IPS DF 6.9 (cell line): ENCODE data around the gene GRM7.

Experiments
- DNase-seq: peaks from one replicate; pipeline ENCODE4 v3.0.0-alpha.2; 2013; ENCODE audit warnings: low read depth, low spot score
- H3K27ac ChIP-seq: one replicate; pipeline ENCODE4 v1.5.1; 2013; ENCODE audit warnings: low read length, control low read depth
- H3K27me3 ChIP-seq: 2 replicates; pipeline ENCODE4 v1.6.1; 2013; ENCODE audit warnings: mild to moderate bottlenecking, low read length; ENCODE audit not compliant: control insufficient read depth, insufficient read depth
- H3K36me3 ChIP-seq: 2 replicates; pipeline ENCODE4 v1.6.1; 2013; ENCODE audit warnings: low read length; ENCODE audit not compliant: control insufficient read depth, insufficient read depth
- H3K4me1 ChIP-seq: 2 replicates; pipeline ENCODE4 v1.6.1; 2013; ENCODE audit warnings: low read length; ENCODE audit not compliant: control insufficient read depth, insufficient read depth
- H3K4me3 ChIP-seq: 2 replicates; pipeline ENCODE4 v1.5.1; 2013; ENCODE audit warnings: mild to moderate bottlenecking, low read length
- H3K9me3 ChIP-seq: 2 replicates; pipeline ENCODE4 v1.6.1; 2013; ENCODE audit warnings: low read length, inconsistent platforms; ENCODE audit not compliant: control insufficient read depth, insufficient read depth
- WGBS: extraction: QIAGEN DNeasy Blood & Tissue Kit; methylation state at CpG from one replicate; pipeline ENCODE4 v1.1.7; 2013; ENCODE audit warnings: mixed read lengths, missing lambda C conversion rate; ENCODE audit not compliant: insufficient read length, insufficient coverage; 5-methylcytosine and 5-hydroxymethylcytosine counted together

Gene GRM7

DNA sequence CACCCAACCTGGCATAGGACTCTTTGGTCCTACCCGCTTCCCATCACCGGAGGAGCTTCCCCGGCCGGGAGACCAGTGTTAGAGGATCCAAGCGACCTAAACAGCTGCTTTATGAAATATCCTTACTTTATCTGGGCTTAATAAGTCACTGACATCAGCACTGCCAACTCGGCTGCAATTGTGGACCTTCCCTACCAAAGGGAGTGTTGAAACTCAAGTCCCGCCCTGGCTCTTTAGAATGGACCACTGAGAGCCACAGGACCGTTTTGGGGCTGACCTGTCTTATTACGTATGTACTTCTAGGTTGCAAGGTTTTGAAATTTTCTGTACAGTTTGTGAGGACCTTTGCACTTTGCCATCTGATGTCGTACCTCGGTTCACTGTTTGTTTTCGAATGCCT lies 879.5 kb downstream of the GRM7 start:
- Histone ChIP-seq H3K36me3 (no peaks in the 10 kb centered on the region), H3K27ac (no peak overlapping the region), H3K9me3 (no peaks in the 10 kb centered on the region; the same call in 1 of the 2 replicates), H3K4me1 (no peaks in the 10 kb centered on the region), H3K4me3 (no peak overlapping the region), H3K27me3 (no peaks in the 10 kb centered on the region)
- DNase-seq = no peak
- no CpG with 5 or more reads among the region's 12 CpGs for WGBS

DNA sequence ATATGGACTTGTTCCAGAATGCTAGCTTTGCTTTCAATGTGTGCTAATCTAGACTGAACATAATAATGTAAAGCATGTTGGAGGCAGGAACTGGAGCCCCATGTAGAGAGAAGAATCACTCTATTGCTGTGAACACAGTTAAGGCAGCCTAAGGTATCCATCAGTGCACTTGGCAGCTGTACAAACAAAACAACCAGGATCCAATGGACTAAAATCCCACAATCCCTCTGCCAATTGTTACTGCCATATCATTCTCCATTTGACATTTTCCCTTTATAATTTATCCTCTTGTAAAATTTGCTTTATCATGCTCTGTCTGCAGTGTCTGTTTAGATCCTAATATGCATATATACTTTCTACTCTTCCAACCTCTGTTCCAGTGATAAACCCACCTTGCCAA lies 883.9 kb downstream of the GRM7 start:
- H3K4me3 ChIP-seq = no peak overlapping the region
- no peak overlapping the region for H3K27ac ChIP-seq
- no peaks in the 10 kb centered on the region for H3K36me3 ChIP-seq
- H3K27me3 ChIP-seq = no peaks in the 10 kb centered on the region
- H3K4me1 ChIP-seq = no peaks in the 10 kb centered on the region
- DNase-seq = no peak
- H3K9me3 ChIP-seq = no peaks in the 10 kb centered on the region

DNA sequence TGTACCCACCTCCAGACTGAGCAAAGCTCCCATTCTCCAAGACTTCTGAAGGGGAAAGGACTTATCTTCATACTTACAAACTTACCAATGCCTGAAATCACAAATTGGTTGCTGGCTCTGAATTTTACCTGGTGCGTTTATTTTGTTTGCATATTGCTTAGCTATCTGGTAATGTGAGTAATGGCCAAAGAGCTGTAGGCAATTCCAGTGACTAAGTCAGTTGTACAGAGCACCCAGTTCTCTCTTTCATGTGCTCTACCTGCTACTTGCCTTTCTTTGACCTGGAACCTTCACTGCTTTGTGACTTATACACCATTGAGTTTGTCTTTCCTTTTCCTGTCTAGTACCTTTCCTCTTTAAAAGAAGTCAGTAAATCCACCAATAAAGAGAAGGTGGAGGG lies 884.8 kb downstream of the GRM7 start:
- WGBS = no CpG with 5 or more reads among the region's 1 CpG
- H3K4me3 ChIP-seq = no peak overlapping the region

DNA sequence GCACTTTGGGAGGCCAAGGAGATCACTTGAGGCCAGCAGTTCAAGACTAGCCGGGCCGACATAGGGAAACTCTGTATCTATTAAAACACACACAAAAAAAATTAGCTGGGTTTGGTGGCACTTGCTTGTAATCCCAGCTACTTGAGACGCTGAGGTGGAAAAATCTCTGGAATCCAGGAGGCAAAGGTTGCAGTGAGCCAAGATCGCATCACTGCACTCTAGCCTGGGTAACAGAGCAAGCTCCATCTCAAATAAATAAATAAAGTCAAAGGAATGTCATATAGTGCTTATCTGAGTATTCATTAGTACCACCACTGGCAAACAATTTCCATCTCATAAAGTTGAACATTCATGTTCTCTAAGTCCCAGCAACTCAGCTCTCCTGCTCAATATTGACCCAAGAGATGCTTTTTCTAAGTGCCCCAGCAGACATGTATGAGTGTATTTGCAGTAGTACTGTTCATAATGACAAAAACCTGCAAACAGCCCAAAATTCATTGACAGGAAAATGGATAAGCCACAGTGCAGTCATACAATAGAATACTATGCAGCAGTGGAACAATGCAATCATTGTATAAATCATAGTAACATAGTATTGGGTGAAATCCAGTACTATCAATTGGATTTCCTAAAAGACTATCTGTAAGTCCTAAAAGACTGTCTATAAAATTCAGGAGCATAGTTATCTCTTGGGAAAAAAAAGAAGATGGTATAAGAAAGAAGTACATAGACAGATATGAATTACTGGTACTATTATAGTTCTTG lies 889.2 kb downstream of the GRM7 start:
- Histone ChIP-seq H3K27ac (no peak overlapping the region), H3K36me3 (no peaks in the 10 kb centered on the region), H3K9me3 (no peaks in the 10 kb centered on the region), H3K27me3 (no peaks in the 10 kb centered on the region), H3K4me1 (no peaks in the 10 kb centered on the region; the same call in 1 of the 2 replicates), H3K4me3 (no peak overlapping the region)
- no peak for DNase-seq
- no CpG with 5 or more reads among the region's 4 CpGs for WGBS

More for the DNA sequence above, 884.8 kb downstream of the GRM7 start:
- Histone ChIP-seq H3K4me1 (no peaks in the 10 kb centered on the region), H3K36me3 (no peaks in the 10 kb centered on the region), H3K9me3 (no peaks in the 10 kb centered on the region), H3K27me3 (no peaks in the 10 kb centered on the region), H3K27ac (no peak overlapping the region)
- no peak for DNase-seq

DNA sequence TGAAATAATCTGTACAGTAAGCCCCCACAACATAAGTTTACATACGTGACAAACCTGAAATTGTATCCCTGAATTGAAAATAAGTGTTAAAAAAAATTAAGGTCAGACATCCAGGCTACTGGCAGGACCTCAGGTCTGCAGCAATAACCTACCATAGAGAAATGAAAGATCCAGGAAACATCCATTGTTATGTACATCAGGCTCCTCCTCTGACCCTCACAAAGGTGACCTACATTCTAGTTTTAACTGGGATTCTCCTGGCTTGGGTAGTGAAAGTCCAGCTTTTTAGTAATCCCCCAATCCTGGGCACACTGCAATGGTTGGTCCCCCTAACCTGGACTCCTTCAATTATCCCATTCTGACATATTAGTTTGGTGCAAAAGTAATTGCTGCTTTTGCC lies 891.1 kb downstream of the GRM7 start:
- no peak for DNase-seq
- Histone ChIP-seq H3K27ac (no peak overlapping the region), H3K4me3 (no peak overlapping the region), H3K9me3 (no peaks in the 10 kb centered on the region), H3K27me3 (no peaks in the 10 kb centered on the region), H3K36me3 (no peaks in the 10 kb centered on the region), H3K4me1 (no peaks in the 10 kb centered on the region; the same call in 1 of the 2 replicates)
- WGBS = no CpG with 5 or more reads among the region's 1 CpG

DNA sequence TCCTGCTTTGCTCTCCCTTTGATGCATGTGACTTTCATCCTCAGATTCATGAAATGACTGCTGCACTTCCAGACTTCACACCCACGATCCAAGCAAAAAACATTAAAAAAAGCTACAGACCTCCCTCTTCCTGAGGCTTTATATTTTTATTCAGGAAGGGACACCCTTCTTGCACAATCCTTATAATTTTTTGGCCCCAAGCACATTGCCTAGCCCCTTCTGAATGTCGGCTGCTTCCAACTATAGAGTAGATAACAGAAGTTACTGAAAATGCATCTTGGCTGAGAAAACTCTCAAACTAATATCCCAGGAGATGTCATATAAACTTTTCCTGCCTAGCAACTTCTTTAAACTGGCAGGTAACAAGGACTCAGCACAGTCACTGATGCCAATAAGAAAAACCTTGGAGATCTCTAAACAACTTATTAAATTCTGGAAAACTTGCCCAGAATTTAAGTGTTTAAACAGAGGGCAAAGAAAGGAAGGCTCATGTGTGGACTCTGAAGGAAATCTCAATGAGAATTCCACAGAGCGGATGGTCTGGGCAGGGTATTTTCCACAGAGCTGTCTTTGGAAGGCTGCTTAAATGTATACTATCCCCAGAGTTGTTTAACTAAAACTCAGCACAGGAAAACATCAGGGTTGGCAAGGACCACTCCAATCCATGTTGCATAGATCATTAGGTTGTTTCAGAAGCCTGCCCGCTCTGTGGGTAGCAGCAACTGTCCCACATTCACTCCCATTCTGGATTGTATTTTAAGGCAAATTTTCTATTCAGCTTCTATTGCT lies 893.9 kb downstream of the GRM7 start:
- Histone ChIP-seq H3K4me3 (no peak overlapping the region), H3K27ac (no peak overlapping the region), H3K9me3 (no peaks in the 10 kb centered on the region), H3K27me3 (no peaks in the 10 kb centered on the region), H3K36me3 (no peaks in the 10 kb centered on the region), H3K4me1 (no peaks in the 10 kb centered on the region; the same call in 1 of the 2 replicates)
- WGBS = no CpG with 5 or more reads among the region's 4 CpGs
- DNase-seq = no peak

DNA sequence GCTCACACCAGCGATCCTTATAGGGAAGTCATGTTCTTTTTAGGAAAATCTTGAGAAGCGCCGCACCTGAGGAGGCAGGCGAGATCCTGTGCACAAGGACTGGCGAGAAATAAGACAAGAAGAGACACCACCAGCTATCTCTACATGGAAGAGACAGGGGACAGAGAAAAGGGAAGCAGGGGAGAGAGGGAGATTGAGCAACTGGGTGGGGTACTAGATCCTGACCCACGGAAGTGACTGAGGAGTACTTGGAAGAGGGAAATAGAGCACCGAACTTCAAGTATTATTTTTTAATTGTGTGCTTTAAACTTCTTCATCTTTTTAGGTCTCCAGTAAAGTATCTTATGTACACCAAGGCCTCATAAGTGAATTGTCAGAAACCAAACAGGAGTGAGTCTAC lies 898.7 kb downstream of the GRM7 start:
- no CpG with 5 or more reads among the region's 7 CpGs for WGBS
- no peak for DNase-seq

DNA sequence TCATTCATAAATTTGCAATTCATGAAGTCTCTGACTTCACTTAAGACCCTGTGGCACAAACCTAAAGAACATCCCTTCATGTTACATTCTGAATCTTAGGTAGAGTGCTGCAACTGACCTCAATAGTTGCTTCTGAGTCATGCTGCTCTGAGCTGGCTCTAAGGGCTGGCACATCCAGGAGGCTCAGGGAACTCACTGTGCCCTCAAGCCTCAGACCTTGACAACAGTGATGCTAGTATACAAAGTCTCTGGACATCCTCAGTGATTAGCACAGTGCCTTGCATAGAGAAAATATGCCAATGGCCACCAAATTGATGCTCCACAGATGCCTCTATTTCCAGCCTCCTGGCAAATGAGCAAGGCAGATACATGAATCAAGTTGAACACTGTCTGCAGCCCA lies 899.8 kb downstream of the GRM7 start:
- no peak for DNase-seq
- Histone ChIP-seq H3K9me3 (no peaks in the 10 kb centered on the region; the same call in 1 of the 2 replicates), H3K27me3 (no peaks in the 10 kb centered on the region), H3K27ac (no peak overlapping the region), H3K4me1 (no peaks in the 10 kb centered on the region), H3K4me3 (no peak overlapping the region), H3K36me3 (no peaks in the 10 kb centered on the region)

More for the DNA sequence above, 898.7 kb downstream of the GRM7 start:
- H3K4me1 ChIP-seq = no peaks in the 10 kb centered on the region
- H3K9me3 ChIP-seq = no peaks in the 10 kb centered on the region; the same call in 1 of the 2 replicates
- no peak overlapping the region for H3K27ac ChIP-seq
- no peaks in the 10 kb centered on the region for H3K36me3 ChIP-seq
- H3K27me3 ChIP-seq = no peaks in the 10 kb centered on the region
- H3K4me3 ChIP-seq = no peak overlapping the region

DNA sequence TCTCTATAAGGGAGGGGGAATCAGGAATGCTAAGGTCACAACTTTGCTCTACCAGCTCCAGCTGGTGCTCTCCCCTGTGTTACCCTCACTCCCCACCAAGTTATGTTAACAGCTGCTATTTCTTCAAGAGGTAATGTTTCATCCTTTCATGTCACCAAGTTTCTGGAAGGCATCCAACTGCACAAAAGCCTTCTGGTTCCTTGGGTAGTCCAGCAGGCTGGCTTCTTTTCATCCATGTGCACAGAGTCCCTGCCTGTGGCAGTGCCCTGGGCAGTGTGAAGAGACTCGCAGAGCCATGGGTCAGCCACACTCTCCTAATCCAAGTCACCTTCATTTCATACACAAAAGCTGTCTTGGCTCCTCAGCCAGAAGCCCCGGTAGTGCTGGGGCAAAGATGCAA lies 903.2 kb downstream of the GRM7 start:
- no peak overlapping the region for H3K27ac ChIP-seq
- no peak for DNase-seq
- no peaks in the 10 kb centered on the region for H3K36me3 ChIP-seq
- no peak overlapping the region for H3K4me3 ChIP-seq
- WGBS = no CpG with 5 or more reads among the region's 2 CpGs
- H3K9me3 ChIP-seq = no peaks in the 10 kb centered on the region; the same call in 1 of the 2 replicates
- H3K27me3 ChIP-seq = no peaks in the 10 kb centered on the region
- H3K4me1 ChIP-seq = no peaks in the 10 kb centered on the region

DNA sequence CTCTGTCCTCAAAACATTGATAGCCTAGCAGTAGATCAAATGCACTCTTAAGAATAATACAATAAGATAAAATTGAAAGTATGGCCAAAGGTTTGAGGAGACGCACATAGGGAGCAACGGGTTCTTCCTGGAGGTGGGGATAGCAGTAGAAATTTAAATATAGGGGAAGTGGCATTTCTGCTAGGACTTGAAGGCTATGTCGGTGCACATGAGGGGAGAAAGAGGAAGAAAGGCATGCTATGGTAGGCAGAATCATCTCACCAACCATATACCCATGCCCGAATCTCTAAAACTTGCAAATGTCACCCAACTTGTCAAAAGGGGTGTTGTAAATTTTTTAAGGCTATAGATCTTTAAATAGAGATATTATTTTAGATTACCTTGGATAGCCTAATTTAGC lies 905.6 kb downstream of the GRM7 start:
- no peak overlapping the region for H3K4me3 ChIP-seq
- no peak overlapping the region for H3K27ac ChIP-seq
- no peaks in the 10 kb centered on the region; the same call in 1 of the 2 replicates for H3K9me3 ChIP-seq
- no CpG with 5 or more reads among the region's 4 CpGs for WGBS
- no peak for DNase-seq
- H3K4me1 ChIP-seq = no peaks in the 10 kb centered on the region
- H3K36me3 ChIP-seq = no peaks in the 10 kb centered on the region
- H3K27me3 ChIP-seq = no peaks in the 10 kb centered on the region
